ENCODE measurements around the gene SLC39A9. TPM values are rescaled to one million over a fixed set of nuclear protein-coding genes. Genes with fewer than 3 reads are reported as not detected.

The SLC39A9 gene
- total RNA-seq, 1 experiment from 2014 or later: 39.8 TPM

DNA sequence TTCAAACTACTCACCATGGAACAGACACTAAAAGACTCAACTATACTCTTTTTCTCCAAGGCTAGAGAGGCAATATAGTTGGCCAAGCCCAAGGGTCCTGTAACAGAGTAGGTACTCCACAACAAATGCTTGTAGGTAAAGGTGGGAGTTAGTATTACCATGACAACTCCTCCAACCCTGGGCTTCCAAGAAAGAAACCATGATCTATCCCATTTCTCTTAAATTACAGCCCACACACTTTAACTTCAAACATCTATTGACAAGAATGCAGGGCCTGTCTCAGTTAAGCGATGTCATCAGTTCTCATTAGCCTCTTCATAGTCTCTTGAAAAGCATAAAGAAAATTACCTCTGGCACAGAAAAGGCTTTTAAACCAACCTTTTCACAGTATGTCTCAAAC lies 25.4 kb upstream of the SLC39A9 start:
- Histone ChIP-seq H2BK120ac (ENCODE audit: low read depth, low read length, poor library complexity, severe bottlenecking) (no peak overlapping the region), H4K8ac (replicated peaks; ENCODE audit: insufficient read length, low read depth, low read length) (no peak overlapping the region), H2AK5ac (ENCODE audit: insufficient read length, low read length) (no peak overlapping the region), H3K18ac (ENCODE audit: insufficient read length, low read depth, low read length) (no peak overlapping the region), H3K79me1 (ENCODE audit: insufficient read depth, low read depth, low read length, poor library complexity, severe bottlenecking) (no peaks in the 10 kb centered on the region), H4K20me1 (ENCODE audit: control insufficient read depth, insufficient read depth, insufficient read length) (no peaks in the 10 kb centered on the region), H3T11ph (ENCODE audit: low read length) (no peak overlapping the region), H4K5ac (ENCODE audit: insufficient read length, low read depth, low read length) (no peak overlapping the region), H3K9ac (ENCODE audit: extremely low read depth, insufficient read length, low read length) (no peak overlapping the region), H3K23me2 (ENCODE audit: insufficient read length, low read depth, low read length, poor library complexity, severe bottlenecking) (no peaks in the 10 kb centered on the region), H2BK15ac (ENCODE audit: low read depth, low read length) (no peak overlapping the region), H2BK5ac (ENCODE audit: insufficient read length, low read length) (no peak overlapping the region), H3K27me3 (ENCODE audit: insufficient read depth, low read length) (no peaks in the 10 kb centered on the region), H2BK12ac (ENCODE audit: insufficient read length, low read depth, low read length) (no peak overlapping the region), H4K91ac (ENCODE audit: insufficient read length, low read depth, low read length) (no peak overlapping the region), H3K4ac (ENCODE audit: low read depth, low read length) (no peak overlapping the region), H3K23ac (ENCODE audit: insufficient read length, low read depth, low read length) (no peak overlapping the region), H3K9me3 (ENCODE audit: control insufficient read depth, low read depth, low read length) (no peaks in the 10 kb centered on the region), H3K14ac (ENCODE audit: insufficient read depth, low read length) (no peak overlapping the region), H3K56ac (ENCODE audit: insufficient read length, low read depth, low read length) (no peak overlapping the region), H3K79me2 (ENCODE audit: insufficient read depth, low read length) (no peaks in the 10 kb centered on the region), H2BK20ac (ENCODE audit: low read depth, low read length, poor library complexity, severe bottlenecking) (no peak overlapping the region), H3K4me1 (ENCODE audit: insufficient read depth, low read length) (no peaks in the 10 kb centered on the region), H3K27ac (ENCODE audit: insufficient read length, low read depth, low read length) (no peak overlapping the region), H2AFZ (ENCODE audit: low read length) (no peak overlapping the region), H3K4me2 (ENCODE audit: insufficient read depth, insufficient read length, low read length) (no peak overlapping the region)
- WGBS (ENCODE audit: extremely low coverage, insufficient read length, low lambda C conversion rate): no CpG with 5 or more reads among the region's 1 CpG
- peaks cover 3 to 8% of the 10 kb centered on the region in 2 experiments for H3K4me1 Mint-ChIP-seq
- H3K4me3 Mint-ChIP-seq: no peak overlapping the region
- no peak for DNase-seq
- peaks cover 0 to 3% of the 10 kb centered on the region in 2 experiments; a peak in 1 of 5 replicates for H3K9me3 Mint-ChIP-seq
- H3K27me3 Mint-ChIP-seq (ENCODE audit: low read depth): no peaks in the 10 kb centered on the region
- H3K36me3 Mint-ChIP-seq (ENCODE audit: insufficient read depth in 1 of 3, low read depth in 3 of 3): peaks cover 20 to 36% (median 29%) of the 10 kb centered on the region in 3 experiments; a peak in 6 of 7 replicates
- TF ChIP-seq, protein P1, sequence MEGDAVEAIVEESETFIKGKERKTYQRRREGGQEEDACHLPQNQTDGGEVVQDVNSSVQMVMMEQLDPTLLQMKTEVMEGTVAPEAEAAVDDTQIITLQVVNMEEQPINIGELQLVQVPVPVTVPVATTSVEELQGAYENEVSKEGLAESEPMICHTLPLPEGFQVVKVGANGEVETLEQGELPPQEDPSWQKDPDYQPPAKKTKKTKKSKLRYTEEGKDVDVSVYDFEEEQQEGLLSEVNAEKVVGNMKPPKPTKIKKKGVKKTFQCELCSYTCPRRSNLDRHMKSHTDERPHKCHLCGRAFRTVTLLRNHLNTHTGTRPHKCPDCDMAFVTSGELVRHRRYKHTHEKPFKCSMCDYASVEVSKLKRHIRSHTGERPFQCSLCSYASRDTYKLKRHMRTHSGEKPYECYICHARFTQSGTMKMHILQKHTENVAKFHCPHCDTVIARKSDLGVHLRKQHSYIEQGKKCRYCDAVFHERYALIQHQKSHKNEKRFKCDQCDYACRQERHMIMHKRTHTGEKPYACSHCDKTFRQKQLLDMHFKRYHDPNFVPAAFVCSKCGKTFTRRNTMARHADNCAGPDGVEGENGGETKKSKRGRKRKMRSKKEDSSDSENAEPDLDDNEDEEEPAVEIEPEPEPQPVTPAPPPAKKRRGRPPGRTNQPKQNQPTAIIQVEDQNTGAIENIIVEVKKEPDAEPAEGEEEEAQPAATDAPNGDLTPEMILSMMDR (conservative IDR thresholded peaks at IDR 0.05): no peak
- peak overlapping the region in 1 of 3 experiments; percentile 21; a peak in 1 of 7 replicates for H3K27ac Mint-ChIP-seq
